HG02938 (cell line): ENCODE data around the gene NRCAM.
"Not testable (repeated sequence)": the region's sequence is repeated elsewhere in the genome, so short reads cannot be mapped to it uniquely, and the experiment has no call there.

Source experiments
- ATAC-seq: cut with Tn5 transposase; IDR thresholded peaks from one replicate; pipeline ENCODE4 v1.9.1; 2021; ENCODE audit warnings: mild to moderate bottlenecking, moderate library complexity; ENCODE audit not compliant: unreplicated experiment

The NRCAM gene

DNA sequence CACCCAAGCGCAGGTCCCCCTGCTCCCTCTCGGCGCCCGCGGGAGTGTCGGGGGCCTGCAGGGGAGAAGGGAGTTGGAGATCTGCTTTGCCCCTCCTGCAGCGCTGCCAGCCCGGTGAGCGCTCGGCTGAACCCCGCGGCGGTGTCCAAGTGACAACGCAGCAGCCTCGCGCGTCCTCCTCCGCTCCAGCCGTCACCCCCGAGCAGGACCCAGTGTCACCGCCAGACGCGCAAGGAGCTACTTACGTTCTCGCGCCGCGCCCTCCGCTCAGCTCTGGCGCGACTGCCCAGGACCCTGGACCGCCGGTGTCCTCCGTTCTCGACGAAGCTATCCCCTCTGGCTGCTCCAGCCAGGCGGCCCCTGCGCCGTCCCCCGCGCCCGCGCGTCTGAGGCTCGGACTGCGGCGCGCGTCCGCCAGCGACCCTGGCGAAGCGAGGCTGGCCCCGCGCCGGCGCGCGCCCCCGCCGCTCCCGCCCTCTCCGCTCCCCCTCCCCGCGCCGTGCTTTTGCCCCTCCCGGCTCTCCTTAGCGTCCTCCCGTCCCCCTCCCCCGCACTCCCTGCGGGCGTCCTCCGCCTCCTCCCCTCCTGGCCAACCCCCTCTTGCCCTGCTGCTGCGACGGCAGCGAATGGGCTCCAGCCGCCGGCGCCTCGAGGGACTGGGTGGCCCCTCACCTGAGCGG lies at the start of gene NRCAM:
NRCAM (minus strand) TSS at position 439 of the 680 bp plus-strand sequence. CDS start 216,372 bp downstream, outside the sequence.
- no peak for ATAC-seq

DNA sequence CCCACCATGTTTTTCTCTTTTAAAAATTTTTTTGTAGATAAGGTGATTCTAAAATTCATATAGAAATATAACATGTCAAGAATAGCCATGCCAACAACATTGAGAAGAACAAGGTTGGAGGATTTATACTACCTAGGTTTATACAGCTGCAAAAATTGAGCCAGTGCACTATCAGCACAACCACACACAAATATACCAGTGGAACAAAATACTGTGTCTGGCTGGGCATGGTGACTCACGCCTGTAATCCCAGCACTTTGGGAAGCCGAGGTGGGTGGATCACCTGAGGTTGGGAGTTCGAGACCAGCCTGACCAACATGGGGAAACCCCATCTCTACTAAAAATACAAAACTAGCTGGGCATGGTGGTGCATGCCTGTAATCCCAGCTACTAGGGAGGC lies 48.3 kb upstream of the NRCAM start:
- ATAC-seq = not testable (repeated sequence)

DNA sequence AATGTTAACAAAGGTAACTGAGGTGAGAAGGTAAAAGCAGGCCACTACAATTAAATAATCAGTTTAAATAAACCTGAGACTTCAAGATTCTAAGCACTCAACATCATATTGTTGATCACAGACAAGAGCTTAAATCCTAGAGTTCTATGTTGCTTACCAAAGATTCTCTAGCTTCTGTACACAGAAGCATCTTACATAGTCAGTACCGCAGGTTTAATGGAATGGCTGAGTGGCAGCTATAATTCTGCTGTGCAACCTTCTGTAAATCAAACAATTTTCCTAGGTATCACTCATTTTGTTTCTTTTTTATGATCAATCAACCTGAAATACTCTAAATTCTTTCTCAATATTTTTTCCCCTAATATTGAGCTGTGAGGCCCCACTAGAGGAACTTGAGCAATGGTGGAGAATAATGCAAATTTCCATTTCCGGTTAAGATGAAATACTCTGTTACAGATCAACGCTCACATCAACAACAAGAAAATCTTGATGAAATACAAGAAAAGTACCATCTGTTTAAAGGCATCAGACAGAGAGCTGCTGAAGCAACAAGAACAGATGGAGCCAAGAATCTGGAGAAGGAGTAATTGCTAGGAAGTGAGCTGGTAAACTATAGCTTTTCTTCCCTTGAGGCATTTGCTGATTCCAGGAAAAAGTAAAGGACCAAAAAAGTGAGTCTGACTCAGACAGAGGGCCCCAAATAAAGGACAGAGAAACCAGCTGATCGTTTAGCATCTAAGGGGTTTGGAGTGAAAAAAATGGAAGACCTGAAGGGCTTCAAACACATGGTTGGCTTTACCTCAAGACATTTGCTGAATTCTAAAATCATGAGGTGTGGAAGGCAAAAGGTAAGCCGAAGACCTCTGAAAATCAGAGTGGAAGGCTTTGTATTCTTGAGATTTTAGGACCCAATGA lies 47.1 kb upstream of the NRCAM start:
- ATAC-seq = peak; percentile 99

DNA sequence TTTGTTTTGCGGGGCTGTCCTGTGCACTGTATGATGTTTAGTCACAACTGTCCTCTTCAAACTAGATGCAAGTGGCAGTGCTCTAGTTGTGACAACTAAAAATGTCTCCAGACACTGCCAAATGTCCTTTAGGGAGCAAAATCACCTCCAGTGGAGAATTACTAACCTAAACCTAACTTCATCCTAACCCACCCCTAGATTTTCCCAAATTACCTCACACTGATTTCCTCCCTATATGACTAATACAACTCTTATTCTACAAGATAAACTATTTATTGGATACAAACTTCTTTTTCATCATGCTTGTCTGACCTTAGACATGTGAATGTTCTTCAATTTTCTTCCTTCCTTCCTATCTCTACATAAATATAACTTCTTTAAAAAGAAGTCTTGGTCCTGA lies 43.3 kb upstream of the NRCAM start:
- ATAC-seq = no peak

DNA sequence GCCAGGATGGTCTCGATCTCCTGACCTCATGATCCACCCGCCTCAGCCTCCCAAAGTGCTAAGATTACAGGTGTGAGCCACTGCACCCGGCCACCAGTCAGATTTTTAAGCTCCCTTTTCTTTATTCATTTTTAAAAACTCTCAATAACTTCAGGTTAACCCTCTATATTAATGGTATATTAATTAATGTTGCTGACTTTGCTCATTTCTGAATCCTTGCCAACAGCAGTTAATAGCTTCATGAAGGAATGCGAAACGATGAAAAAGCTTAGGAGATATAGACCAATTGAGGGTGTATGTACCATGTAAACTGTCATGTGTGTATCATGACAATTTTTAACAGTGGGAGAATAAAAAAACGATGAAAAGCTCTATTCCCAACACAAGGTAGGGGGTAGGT lies 42.2 kb upstream of the NRCAM start:
- ATAC-seq = no peak

DNA sequence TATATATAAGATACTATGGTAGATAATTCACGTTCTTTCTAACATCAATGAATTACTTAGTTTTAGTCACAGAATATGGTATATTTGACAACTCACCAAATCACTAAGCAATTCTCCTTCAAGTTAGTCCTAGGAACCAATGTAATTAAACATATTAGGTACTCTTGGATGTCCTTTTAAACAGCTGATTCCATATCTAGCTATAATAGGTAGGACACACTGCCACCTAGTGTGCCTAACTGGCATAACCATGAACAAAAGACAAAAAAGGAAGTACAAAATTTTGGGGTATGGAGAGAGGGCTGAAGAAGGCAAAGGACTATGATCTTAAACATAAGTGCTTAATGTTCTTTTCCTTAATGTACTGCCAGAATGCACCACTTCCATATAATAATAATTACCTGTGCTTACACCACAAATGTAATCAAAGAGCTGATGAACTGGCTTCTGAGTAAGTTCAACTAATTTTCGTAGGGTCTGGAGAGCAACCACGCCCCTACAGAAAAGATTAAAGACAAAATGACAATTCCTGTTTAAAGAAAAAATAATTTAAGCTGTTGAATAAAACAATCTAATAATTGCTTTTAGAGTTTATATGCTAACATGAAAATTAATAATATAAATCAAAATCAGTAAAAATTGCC lies 41.0 kb upstream of the NRCAM start:
- ATAC-seq = peak; percentile 67

DNA sequence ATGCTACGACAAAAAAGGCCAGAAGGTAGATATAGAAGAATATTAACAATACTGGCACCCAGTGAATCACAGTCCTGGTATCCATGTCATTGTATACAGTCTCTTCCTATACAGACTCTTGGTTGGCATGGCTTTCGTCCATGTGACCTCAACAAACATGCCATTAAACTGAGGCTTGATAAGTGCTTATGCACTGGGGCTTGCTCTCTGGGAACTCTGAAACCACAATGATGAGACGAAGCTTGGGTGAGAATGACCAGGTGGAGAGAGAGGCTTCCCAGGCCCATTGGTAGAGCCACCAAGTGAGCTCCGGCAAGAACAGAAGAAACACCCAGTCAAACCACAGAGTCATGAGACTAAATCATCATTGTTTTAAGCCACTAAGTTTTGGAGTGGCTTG lies 36.5 kb upstream of the NRCAM start:
- no peak for ATAC-seq

DNA sequence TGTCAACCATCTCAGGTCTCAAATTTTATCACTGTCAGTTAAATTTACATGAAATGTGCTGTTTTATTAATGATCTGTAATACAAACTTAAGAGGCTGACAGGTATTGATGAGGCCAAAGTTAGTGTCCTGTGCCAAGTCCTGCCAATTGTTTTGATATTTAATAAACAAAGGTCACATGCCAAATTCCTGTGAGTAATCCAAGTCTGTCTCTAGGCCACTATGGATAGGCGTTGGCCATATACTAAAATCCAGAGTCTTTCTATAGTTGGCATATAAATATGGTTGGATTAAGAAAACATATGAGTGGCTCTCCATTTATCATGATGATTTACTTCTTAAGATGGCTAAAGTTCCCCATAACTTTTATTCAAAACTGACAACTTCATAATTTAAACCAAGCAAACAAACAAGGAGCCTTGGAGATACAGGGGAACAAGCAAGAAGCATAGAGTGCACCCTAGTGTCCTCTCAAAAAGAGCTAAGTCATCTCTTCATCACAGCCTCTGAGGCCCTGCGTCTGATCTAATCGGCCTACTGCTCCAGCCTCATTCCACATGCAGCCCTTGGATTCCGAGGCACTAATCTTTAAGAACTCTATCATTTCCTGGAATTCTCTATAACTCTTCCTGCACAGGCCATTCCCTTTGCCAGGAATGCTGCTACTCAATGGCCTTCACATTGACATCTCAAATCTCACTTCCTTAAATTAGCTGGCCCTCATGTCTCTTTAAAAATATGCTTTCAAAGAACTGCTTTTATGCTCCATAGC lies 32.7 kb upstream of the NRCAM start:
- ATAC-seq = no peak

DNA sequence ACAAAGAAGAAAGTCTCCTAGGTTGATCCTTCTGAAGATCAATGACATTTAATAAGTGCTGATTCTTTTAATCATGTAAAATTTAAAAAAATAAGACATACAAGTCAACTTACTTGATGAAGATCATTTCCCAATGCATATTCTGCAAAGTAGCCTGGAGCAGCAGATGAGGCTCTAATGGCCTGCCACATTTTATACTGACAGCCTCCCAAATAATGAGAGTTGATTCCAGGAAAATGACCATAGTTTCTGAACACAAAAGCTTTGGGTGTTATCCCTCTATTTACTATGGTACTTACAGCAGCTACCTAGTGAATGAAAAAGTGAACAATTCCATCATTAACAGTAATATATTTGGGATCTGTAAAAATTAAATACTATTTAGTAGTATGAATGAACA lies 31.4 kb upstream of the NRCAM start:
- ATAC-seq = no peak

DNA sequence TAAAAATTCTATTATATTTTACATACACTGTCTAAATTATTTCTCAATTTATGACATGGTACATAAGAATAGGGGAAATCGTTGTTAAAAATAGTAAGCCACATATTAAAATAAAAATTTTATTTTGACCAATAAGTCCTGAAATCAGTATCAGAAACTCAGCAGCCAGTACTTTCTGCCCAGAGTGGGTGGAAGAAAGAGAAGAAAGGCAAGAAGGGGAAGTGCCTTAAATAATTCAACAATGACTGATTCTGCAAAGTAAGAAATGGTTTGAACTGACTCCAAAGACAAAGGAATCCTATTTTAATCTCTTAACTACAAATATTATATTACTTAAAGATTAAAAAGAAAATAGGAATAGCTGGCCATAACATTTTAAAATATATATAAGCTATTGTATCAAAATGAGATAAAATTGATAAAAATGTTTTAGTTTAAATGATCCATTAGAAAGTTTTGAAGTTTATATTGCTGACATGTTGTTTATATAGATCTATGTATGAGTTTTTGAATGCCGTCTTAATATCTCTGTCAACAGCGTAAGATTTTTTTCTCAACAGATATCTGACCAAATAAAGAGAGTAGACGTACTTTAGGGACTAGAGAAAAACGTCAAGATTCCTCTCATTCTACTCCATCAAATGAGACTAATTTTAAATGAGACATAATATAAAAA lies 30.2 kb upstream of the NRCAM start:
- ATAC-seq = peak; percentile 54

DNA sequence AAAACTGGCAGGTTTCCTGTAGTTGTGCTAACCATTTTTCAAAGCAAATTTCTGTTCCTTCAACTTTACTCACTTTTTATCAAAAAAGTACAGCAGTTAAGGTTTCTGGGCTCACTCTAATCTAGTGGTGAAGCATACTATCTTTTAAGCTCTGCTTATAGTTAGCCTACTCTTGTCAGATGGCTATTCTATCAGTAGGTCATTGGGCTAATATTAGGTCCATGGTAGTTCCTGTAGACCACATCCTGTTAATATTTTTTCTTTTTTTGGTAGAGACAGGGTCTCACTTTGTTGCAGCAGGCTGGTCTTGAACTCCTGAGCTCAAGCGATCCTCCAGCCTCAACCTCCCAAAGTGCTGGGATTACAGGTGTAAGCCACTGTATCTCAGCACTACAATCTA lies 27.9 kb upstream of the NRCAM start:
- no peak for ATAC-seq

DNA sequence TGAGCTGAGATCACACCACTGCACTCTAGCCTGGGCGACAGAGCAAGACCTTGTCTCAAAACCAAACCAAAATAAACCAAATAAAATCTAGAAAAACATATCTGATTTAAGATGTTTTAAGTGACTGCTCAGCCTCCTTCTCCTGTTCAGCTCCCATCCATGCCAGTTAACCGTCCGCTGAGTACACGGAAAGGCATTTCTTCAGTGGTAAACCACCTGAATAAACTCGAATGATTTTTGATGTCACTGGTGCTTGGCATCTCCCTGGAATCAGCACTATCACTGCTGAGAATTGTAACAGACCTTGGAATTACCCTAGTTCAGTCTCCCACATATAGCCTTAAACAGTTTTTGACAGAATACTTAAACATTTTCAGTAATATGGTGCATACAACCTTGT lies 24.1 kb upstream of the NRCAM start:
- no peak for ATAC-seq

DNA sequence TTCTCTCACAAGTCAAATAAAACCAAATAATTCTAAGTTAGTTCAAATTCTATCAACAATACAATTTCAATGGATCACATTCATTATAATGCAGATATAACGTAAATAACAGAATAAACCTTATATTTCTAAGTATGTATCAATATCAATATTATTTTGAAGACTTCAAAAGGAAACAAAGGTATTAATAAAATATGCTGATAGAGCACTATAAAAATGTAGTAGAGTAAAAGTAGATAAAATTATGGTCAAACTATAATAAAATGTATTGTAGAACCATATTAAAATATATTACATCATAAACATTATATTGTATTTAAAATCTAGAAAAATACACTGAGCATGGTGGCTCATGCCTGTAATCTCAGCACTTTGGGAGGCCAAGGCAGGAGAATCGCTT lies 23.5 kb upstream of the NRCAM start:
- no peak for ATAC-seq

DNA sequence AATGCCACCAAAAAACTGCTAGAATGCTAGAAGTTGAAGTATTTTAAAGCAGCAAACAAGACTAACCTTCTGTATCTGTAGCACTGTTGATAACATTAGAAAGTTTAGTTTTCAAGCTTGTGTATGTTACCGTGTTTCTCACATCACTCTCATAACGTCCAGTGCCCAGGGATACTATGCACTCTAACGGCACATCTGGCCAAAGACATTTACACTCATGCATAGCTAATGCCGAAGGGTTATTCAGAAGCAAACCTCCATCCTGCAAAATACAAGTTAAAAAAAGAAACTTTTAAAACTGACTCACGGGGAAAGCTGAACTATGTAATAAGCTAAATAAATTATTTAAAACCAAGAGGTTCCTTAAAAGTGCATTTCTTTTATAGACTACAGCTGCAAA lies 22.9 kb upstream of the NRCAM start:
- no peak for ATAC-seq

DNA sequence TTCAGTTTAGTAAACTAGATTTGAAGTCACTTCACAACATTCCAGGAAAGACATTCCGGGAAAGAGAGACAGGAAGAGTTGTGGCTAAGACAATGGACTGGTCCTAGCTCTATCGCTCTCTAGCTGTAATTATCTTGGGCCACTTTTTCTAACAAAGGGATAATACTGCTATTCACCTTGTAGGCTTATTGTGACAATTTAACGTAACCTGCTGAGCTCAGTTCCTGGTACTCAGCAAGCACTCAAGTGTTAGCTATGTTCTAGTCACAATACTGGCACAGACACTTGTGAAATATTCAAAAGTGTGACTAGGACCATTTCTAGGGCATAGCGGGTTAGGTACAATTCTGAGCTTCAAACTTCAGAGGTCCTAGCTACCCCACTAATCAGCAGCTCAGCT lies 12.0 kb upstream of the NRCAM start:
- ATAC-seq = no peak

DNA sequence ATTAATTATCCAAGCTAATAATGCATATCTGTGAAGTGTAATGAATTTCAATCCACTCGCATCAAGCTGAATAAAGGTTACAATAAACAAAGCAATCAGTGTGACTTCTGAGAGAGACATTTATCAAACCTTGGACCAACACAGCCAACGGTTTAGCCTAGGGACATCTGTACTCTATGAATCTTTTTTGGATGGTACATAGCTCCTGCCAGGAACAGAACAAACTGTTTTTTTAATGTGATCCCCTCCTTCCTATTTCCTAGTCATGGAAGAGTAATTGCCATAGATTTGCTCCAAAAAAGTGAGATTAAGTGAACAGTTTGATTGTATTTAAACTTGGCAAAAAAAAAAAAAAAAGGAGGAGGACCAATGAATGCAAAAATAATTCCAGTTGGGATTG lies 11.2 kb upstream of the NRCAM start:
- ATAC-seq = no peak

DNA sequence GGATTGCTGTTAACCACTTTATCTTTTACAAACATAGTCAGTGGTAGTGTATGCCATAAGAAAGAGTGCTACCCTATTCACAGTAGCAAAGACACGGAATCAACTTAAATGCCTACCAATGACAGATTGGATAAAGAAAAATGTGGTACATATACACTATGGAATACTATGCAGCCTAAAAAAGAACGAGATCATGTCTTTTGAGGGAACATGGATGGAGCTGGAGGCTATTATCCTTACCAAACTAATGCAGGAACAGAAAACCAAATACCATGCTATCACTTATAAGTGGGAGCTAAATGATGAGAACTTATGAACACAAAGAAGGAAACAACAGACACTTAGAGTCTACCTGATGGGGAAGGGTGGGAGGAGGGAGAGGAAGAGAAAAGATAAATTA lies 10.1 kb upstream of the NRCAM start:
- not testable (repeated sequence) for ATAC-seq

DNA sequence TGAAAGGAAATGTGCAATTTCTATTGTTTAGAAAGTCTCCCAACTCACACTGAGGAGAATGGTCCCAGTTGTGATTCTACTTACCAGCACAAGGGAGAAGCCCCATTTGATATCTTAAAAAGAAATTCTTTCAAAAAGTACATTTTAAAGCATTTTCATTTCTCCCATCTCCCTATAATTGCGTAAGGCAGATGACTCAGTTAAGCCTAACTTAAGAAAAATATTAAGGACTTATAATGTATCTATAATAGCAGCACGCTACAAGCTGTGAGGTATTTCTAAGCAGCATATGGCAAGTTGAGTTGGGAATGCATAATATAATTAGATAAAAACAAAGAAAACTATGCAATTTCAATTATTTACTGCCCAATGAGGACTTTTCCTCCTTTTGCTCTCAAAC lies 8.5 kb upstream of the NRCAM start:
- ATAC-seq = no peak

DNA sequence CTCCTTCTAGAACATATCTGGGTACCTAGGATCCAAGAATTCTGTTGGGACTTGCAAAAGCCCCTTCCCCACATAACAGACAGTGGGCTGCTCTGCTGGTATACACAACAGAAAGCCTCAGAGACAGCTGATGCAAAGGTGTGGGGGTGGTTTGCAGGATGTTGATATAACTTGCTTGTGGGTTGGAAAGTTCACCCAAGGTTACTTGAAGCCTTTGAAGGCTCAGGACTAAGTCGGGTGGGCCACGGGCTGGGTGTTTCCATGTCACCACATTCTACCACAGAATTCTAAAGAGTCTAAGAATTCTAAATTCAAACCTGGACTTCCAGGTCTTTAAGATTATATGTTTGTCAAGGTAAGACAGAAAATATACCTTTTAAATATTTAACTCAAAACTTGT lies 7.4 kb upstream of the NRCAM start:
- no peak for ATAC-seq

DNA sequence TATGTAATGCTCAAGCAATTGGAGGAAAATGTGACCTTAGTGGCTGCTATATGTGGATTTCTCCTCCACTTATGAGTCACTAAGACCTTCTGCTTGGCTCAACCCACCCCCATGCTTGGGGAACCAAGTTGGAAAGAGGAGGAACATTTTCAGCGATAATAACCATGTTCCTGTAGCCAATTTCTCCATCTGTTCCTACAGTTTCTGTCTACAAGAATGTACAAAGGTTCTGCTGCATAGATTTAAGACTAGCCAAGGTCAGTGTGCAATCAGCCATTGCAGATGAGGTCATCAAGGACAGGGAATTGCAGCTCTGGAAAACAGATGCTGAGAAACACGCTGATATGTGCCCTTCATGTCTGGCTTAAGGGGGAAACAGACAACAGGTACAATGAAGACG lies 5.6 kb upstream of the NRCAM start:
- ATAC-seq = no peak

DNA sequence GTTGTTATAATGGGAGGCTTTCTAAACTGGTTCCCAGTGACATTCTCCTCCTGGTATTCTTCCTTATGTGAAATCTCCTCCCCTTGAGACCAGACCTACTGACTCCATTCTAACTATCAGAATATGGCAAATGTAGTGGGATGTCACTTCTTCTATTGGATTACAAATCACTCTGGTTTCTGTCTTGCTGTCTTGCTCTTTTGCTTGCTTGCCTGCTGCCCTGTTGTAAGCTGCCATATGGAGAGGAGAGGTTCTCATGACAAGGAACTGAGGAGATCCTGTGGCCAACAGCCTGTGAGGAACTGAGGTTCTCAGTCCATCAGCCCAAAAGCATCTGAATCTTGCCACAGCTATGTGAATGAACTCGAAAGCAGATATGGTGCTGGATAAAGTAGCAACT lies 4.7 kb upstream of the NRCAM start:
- ATAC-seq = no peak
